Measurements from ENCODE around the gene NPC2.

The NPC2 gene

GRCh38 chr14:74462993-74463392 lies 30.1 kb downstream of the NPC2 start:
- no peak overlapping the region for H2AFZ ChIP-seq (ENCODE audit: insufficient read depth, low read length, poor library complexity)
- H3K79me2 ChIP-seq (ENCODE audit: control insufficient read depth, insufficient read depth, low read length, poor library complexity) = no peaks in the 10 kb centered on the region
- H3K4me3 ChIP-seq (ENCODE audit: low read depth, low read length) = no peak overlapping the region
- no peak overlapping the region for H2BK120ac ChIP-seq (ENCODE audit: insufficient read depth, low read length, poor library complexity)
- no peak overlapping the region for H2BK5ac ChIP-seq (ENCODE audit: low read depth, low read length, poor library complexity)
- H3K36me3 ChIP-seq (ENCODE audit: control insufficient read depth in 1 of 2, insufficient read depth in 2 of 2, low read length in 2 of 2) = no peaks in the 10 kb centered on the region
- no peak overlapping the region for H4K91ac ChIP-seq (ENCODE audit: low read depth, low read length)
- no peak overlapping the region for H3K9ac ChIP-seq (ENCODE audit: low read length)
- no peaks in the 10 kb centered on the region for H3K4me1 ChIP-seq (ENCODE audit: control insufficient read depth in 1 of 2, insufficient read depth in 2 of 2, low read length in 2 of 2)
- no peaks in the 10 kb centered on the region for H3K27me3 ChIP-seq (ENCODE audit: insufficient read depth, low read length)
- no peak overlapping the region for H3K4me2 ChIP-seq (ENCODE audit: low read length)
- H4K12ac ChIP-seq (ENCODE audit: low read depth, low read length) = no peak overlapping the region
- no peak overlapping the region for H3K4ac ChIP-seq (ENCODE audit: low read depth, low read length)
- no peak overlapping the region for H3K18ac ChIP-seq (ENCODE audit: low read length)
- WGBS (ENCODE audit: extremely low coverage, insufficient coverage, insufficient read length) = no CpG with 5 or more reads among the region's 3 CpGs
- no peak overlapping the region for H2BK12ac ChIP-seq (ENCODE audit: low read length)
- H3K23ac ChIP-seq (ENCODE audit: low read length) = no peak overlapping the region
- H3K14ac ChIP-seq (ENCODE audit: low read length) = no peak overlapping the region
- H4K8ac ChIP-seq (ENCODE audit: low read depth, low read length) = no peak overlapping the region
- DNase-seq = no peak
- no peaks in the 10 kb centered on the region for H3K9me3 ChIP-seq (ENCODE audit: insufficient read depth, low read depth, low read length)
- no peak overlapping the region for H3K27ac ChIP-seq (ENCODE audit: low read depth, low read length)
- H2AK5ac ChIP-seq (ENCODE audit: low read length) = no peak overlapping the region
- H3K79me1 ChIP-seq (ENCODE audit: low read length) = no peaks in the 10 kb centered on the region

- H3K4ac ChIP-seq (ENCODE audit: low read depth, low read length) = no peak overlapping the region
- H3K79me2 ChIP-seq (ENCODE audit: control insufficient read depth, insufficient read depth, low read length, poor library complexity) = no peaks in the 10 kb centered on the region
- H4K12ac ChIP-seq (ENCODE audit: low read depth, low read length) = no peak overlapping the region
- H2BK12ac ChIP-seq (ENCODE audit: low read length) = no peak overlapping the region
- no peaks in the 10 kb centered on the region for H3K36me3 ChIP-seq (ENCODE audit: control insufficient read depth in 1 of 2, insufficient read depth in 2 of 2, low read length in 2 of 2)
- H4K8ac ChIP-seq (ENCODE audit: low read depth, low read length) = no peak overlapping the region
- H3K9ac ChIP-seq (ENCODE audit: low read length) = no peak overlapping the region
- no peak overlapping the region for H3K4me3 ChIP-seq (ENCODE audit: low read depth, low read length)
- WGBS (ENCODE audit: extremely low coverage, insufficient coverage, insufficient read length) = no CpG with 5 or more reads among the region's 6 CpGs
- peaks cover 2% of the 10 kb centered on the region for H3K9me3 ChIP-seq (ENCODE audit: insufficient read depth, low read depth, low read length)
- H4K91ac ChIP-seq (ENCODE audit: low read depth, low read length) = no peak overlapping the region
- no peak overlapping the region for H2BK120ac ChIP-seq (ENCODE audit: insufficient read depth, low read length, poor library complexity)
- H3K79me1 ChIP-seq (ENCODE audit: low read length) = no peaks in the 10 kb centered on the region
- no peaks in the 10 kb centered on the region for H3K27me3 ChIP-seq (ENCODE audit: insufficient read depth, low read length)
- H2AFZ ChIP-seq (ENCODE audit: insufficient read depth, low read length, poor library complexity) = no peak overlapping the region
- H3K18ac ChIP-seq (ENCODE audit: low read length) = no peak overlapping the region
- H3K4me1 ChIP-seq (ENCODE audit: control insufficient read depth in 1 of 2, insufficient read depth in 2 of 2, low read length in 2 of 2) = no peaks in the 10 kb centered on the region
- H3K4me2 ChIP-seq (ENCODE audit: low read length) = no peak overlapping the region
- no peak overlapping the region for H3K27ac ChIP-seq (ENCODE audit: low read depth, low read length)
- H3K14ac ChIP-seq (ENCODE audit: low read length) = no peak overlapping the region
- no peak for DNase-seq
- H2BK5ac ChIP-seq (ENCODE audit: low read depth, low read length, poor library complexity) = no peak overlapping the region
- H2AK5ac ChIP-seq (ENCODE audit: low read length) = no peak overlapping the region
- no peak overlapping the region for H3K23ac ChIP-seq (ENCODE audit: low read length)
These were observed 33.1 kb downstream of the NPC2 start for GRCh38 chr14:74459976-74460375.

- no peak overlapping the region for H3K23ac ChIP-seq (ENCODE audit: low read length)
- peaks cover 2% of the 10 kb centered on the region for H3K9me3 ChIP-seq (ENCODE audit: insufficient read depth, low read depth, low read length)
- no peak overlapping the region for H4K12ac ChIP-seq (ENCODE audit: low read depth, low read length)
- no peaks in the 10 kb centered on the region for H3K27me3 ChIP-seq (ENCODE audit: insufficient read depth, low read length)
- no peak overlapping the region for H4K8ac ChIP-seq (ENCODE audit: low read depth, low read length)
- H2BK120ac ChIP-seq (ENCODE audit: insufficient read depth, low read length, poor library complexity) = no peak overlapping the region
- H3K79me2 ChIP-seq (ENCODE audit: control insufficient read depth, insufficient read depth, low read length, poor library complexity) = no peaks in the 10 kb centered on the region
- WGBS (ENCODE audit: extremely low coverage, insufficient coverage, insufficient read length) = no CpG with 5 or more reads among the region's 10 CpGs
- H3K4me2 ChIP-seq (ENCODE audit: low read length) = no peak overlapping the region
- no peaks in the 10 kb centered on the region for H3K36me3 ChIP-seq (ENCODE audit: control insufficient read depth in 1 of 2, insufficient read depth in 2 of 2, low read length in 2 of 2)
- H3K14ac ChIP-seq (ENCODE audit: low read length) = no peak overlapping the region
- H3K4me1 ChIP-seq (ENCODE audit: control insufficient read depth in 1 of 2, insufficient read depth in 2 of 2, low read length in 2 of 2) = no peaks in the 10 kb centered on the region
- no peak overlapping the region for H3K18ac ChIP-seq (ENCODE audit: low read length)
- H2AFZ ChIP-seq (ENCODE audit: insufficient read depth, low read length, poor library complexity) = no peak overlapping the region
- H3K27ac ChIP-seq (ENCODE audit: low read depth, low read length) = no peak overlapping the region
- no peak overlapping the region for H2AK5ac ChIP-seq (ENCODE audit: low read length)
- no peak overlapping the region for H2BK5ac ChIP-seq (ENCODE audit: low read depth, low read length, poor library complexity)
- no peak overlapping the region for H3K4ac ChIP-seq (ENCODE audit: low read depth, low read length)
- H2BK12ac ChIP-seq (ENCODE audit: low read length) = no peak overlapping the region
- no peak overlapping the region for H3K9ac ChIP-seq (ENCODE audit: low read length)
- no peak overlapping the region for H3K4me3 ChIP-seq (ENCODE audit: low read depth, low read length)
- H4K91ac ChIP-seq (ENCODE audit: low read depth, low read length) = no peak overlapping the region
- no peaks in the 10 kb centered on the region for H3K79me1 ChIP-seq (ENCODE audit: low read length)
- peak; percentile 20 to 50 for DNase-seq
These were observed 33.7 kb downstream of the NPC2 start for GRCh38 chr14:74459289-74459946.

GRCh38 chr14:74457565-74457895 lies 35.6 kb downstream of the NPC2 start:
- no peak overlapping the region for H2BK5ac ChIP-seq (ENCODE audit: low read depth, low read length, poor library complexity)
- no peak for DNase-seq
- WGBS (ENCODE audit: extremely low coverage, insufficient coverage, insufficient read length) = no CpG with 5 or more reads among the region's 4 CpGs
- no peak overlapping the region for H3K4me2 ChIP-seq (ENCODE audit: low read length)
- H2BK12ac ChIP-seq (ENCODE audit: low read length) = no peak overlapping the region
- H4K8ac ChIP-seq (ENCODE audit: low read depth, low read length) = no peak overlapping the region
- no peak overlapping the region for H3K18ac ChIP-seq (ENCODE audit: low read length)
- no peak overlapping the region for H2AK5ac ChIP-seq (ENCODE audit: low read length)
- H4K91ac ChIP-seq (ENCODE audit: low read depth, low read length) = no peak overlapping the region
- no peak overlapping the region for H2BK120ac ChIP-seq (ENCODE audit: insufficient read depth, low read length, poor library complexity)
- no peak overlapping the region for H3K4me3 ChIP-seq (ENCODE audit: low read depth, low read length)
- H3K27me3 ChIP-seq (ENCODE audit: insufficient read depth, low read length) = no peaks in the 10 kb centered on the region
- H3K23ac ChIP-seq (ENCODE audit: low read length) = no peak overlapping the region
- H3K79me1 ChIP-seq (ENCODE audit: low read length) = no peaks in the 10 kb centered on the region
- H4K12ac ChIP-seq (ENCODE audit: low read depth, low read length) = no peak overlapping the region
- H3K4me1 ChIP-seq (ENCODE audit: control insufficient read depth in 1 of 2, insufficient read depth in 2 of 2, low read length in 2 of 2) = no peaks in the 10 kb centered on the region
- H3K27ac ChIP-seq (ENCODE audit: low read depth, low read length) = no peak overlapping the region
- no peaks in the 10 kb centered on the region for H3K36me3 ChIP-seq (ENCODE audit: control insufficient read depth in 1 of 2, insufficient read depth in 2 of 2, low read length in 2 of 2)
- no peak overlapping the region for H3K4ac ChIP-seq (ENCODE audit: low read depth, low read length)
- H2AFZ ChIP-seq (ENCODE audit: insufficient read depth, low read length, poor library complexity) = no peak overlapping the region
- no peak overlapping the region for H3K9ac ChIP-seq (ENCODE audit: low read length)
- H3K14ac ChIP-seq (ENCODE audit: low read length) = no peak overlapping the region
- peaks cover 2% of the 10 kb centered on the region for H3K9me3 ChIP-seq (ENCODE audit: insufficient read depth, low read depth, low read length)
- no peaks in the 10 kb centered on the region for H3K79me2 ChIP-seq (ENCODE audit: control insufficient read depth, insufficient read depth, low read length, poor library complexity)
